ACC112 (cell line): Measurements from ENCODE around the gene TOMM6.

Experiments
- H2AFZ ChIP-seq: fragments of 200-600 bp; sonication (generic); one replicate; pipeline ENCODE4 v1.6.0; 2017; ENCODE audit warnings: antibody characterized with exemption, low read length; ENCODE audit not compliant: unreplicated experiment
- H3K27ac ChIP-seq: fragments of 200-600 bp; sonication (generic); 2 replicates; pipeline ENCODE4 v1.5.1; 2014; ENCODE audit warnings: low read depth, mild to moderate bottlenecking, antibody characterized with exemption, low read length, moderate library complexity
- H3K27me3 ChIP-seq: fragments of 200-600 bp; sonication (generic); 2 replicates; pipeline ENCODE4 v1.6.1; 2014; ENCODE audit warnings: mild to moderate bottlenecking, antibody characterized with exemption, low read length, moderate library complexity, mixed read lengths; ENCODE audit not compliant: insufficient read depth
- H3K36me3 ChIP-seq: fragments of 200-600 bp; sonication (generic); 2 replicates; pipeline ENCODE4 v1.6.1; 2016; ENCODE audit warnings: mild to moderate bottlenecking, antibody characterized with exemption, low read length, moderate library complexity, mixed read lengths; ENCODE audit not compliant: insufficient read depth
- H3K4me1 ChIP-seq: fragments of 200-600 bp; sonication (generic); one replicate; pipeline ENCODE4 v1.6.1; 2016; ENCODE audit warnings: low read length, mixed read lengths; ENCODE audit not compliant: insufficient read depth, unreplicated experiment, control insufficient read depth
- H3K4me3 ChIP-seq: fragments of 200-600 bp; sonication (generic); 2 replicates; pipeline ENCODE4 v1.5.1; 2014; ENCODE audit warnings: mild to moderate bottlenecking, low read depth, low read length
- H3K79me2 ChIP-seq: fragments of 200-600 bp; sonication (generic); one replicate; pipeline ENCODE4 v1.6.0; 2016; ENCODE audit warnings: low read length; ENCODE audit not compliant: control insufficient read depth, unreplicated experiment, insufficient read depth

TOMM6 gene

DNA sequence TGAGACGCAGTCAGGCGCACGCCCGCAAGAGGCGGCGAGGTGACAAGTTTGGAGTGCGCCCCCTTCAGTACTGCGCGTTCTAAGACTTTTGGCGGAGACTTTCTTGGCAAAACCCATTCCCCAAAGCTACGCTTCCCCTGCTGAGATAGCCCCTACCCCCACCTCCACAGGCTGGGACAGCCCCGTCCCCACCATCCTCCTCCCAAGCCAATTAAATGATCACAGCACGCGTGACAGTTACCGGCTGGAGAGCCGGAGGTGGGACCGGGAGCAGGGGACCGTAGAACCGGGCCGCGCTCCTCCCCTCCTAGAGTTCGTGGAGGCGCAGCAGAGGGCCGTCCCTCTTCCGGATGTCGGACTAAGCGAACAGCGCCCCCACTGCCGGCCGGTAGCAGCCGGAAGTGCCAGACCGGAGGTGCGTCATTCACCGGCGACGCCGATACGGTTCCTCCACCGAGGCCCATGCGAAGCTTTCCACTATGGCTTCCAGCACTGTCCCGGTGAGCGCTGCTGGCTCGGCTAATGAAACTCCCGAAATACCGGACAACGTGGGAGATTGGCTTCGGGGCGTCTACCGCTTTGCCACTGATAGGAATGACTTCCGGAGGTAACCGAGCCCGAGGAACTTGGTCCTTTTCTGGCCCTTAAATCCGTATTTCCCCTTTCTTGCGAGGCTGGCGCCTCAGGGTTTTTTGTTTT lies at the start of gene TOMM6:
TSS of gene TOMM6 (plus strand) at position 476 of the 699 bp plus-strand sequence. CDS start at position 480, 4 bp downstream.
- Histone ChIP-seq H3K27me3 (no peaks in the 10 kb centered on the region), H3K27ac (peak within 1 kb of the TSS; percentile 84), H3K4me1 (peaks cover 18% of the 10 kb centered on the region), H3K4me3 (peak within 1 kb of the TSS; percentile 94), H2AFZ (peak within 1 kb of the TSS; percentile 86), H3K79me2 (peaks cover 22% of the 10 kb centered on the region), H3K36me3 (peaks cover 25% of the 10 kb centered on the region)

DNA sequence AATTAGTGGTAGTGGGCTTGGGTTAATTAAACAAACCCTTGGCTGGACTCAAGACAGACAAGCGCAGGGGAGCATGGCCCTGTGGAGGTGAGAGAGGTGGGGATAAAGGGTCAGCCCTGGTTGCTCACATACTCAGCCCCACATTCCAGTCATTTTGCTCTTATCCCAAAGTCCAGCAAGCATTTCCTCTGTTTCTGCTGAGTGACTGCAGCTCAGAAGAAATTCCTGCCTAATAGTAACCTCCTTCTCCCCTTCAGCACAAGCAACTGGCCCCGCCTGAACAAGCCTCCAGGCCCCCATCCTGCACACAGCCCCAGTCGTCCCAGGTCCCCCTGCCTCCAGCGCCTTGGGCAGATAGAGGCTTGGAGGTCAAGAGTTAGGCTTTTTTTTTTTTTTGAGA lies 48.5 kb upstream of the TOMM6 start:
- Histone ChIP-seq H3K79me2 (no peaks in the 10 kb centered on the region), H3K27ac (no peak overlapping the region), H3K4me3 (no peak overlapping the region), H3K36me3 (no peaks in the 10 kb centered on the region), H2AFZ (no peak overlapping the region), H3K27me3 (no peaks in the 10 kb centered on the region), H3K4me1 (no peaks in the 10 kb centered on the region)

GRCh38 chr6:41740366-41741162 lies 46.9 kb upstream of the TOMM6 start:
- H2AFZ ChIP-seq = no peak overlapping the region
- H3K4me3 ChIP-seq = no peak overlapping the region
- H3K36me3 ChIP-seq = no peaks in the 10 kb centered on the region
- no peaks in the 10 kb centered on the region for H3K79me2 ChIP-seq
- H3K27ac ChIP-seq = no peak overlapping the region
- H3K27me3 ChIP-seq = no peaks in the 10 kb centered on the region
- H3K4me1 ChIP-seq = no peaks in the 10 kb centered on the region

GRCh38 chr6:41741625-41742490 lies 45.6 kb upstream of the TOMM6 start:
- no peaks in the 10 kb centered on the region for H3K79me2 ChIP-seq

DNA sequence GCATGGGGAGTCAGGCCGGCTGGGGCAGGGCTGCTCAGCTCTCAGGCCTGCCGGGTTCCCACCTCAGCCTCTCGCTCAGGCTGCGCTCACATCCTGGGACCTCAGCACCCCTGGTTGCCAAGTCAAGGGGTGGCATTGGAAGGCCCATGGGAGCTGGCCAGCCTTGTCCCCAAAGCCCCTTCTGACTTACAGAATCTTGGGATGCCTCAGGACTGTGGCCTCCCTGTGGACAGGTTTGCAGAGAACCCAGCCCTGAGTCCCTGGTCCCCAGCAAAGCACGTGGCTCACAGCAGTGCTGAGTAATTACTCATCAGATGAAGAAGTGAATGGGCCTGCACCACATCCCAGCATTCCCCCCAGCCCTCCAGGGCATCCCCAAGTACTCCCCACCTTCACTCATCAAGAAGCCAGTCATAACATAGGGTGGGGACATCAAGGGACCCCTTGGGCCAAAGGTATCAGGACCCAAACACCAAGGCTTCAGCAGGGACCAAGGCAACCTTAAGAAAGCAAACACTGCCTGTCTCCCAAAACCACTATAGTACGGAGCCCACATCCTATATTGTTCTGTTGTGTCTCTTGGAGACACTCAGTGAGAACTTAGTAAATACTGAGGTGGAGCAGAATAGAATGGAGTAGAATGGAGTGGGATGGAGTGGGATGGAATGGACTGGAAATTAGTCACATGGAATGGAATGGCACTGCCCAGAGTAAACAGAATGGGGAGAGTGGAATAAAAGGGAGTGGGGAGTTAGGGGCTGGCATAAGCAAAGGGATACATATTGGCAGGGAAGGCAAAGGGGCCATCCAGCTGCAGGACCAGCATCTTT lies 43.9 kb upstream of the TOMM6 start:
- Histone ChIP-seq H2AFZ (no peak overlapping the region), H3K4me1 (peaks cover 4% of the 10 kb centered on the region), H3K36me3 (no peaks in the 10 kb centered on the region), H3K79me2 (no peaks in the 10 kb centered on the region), H3K27me3 (no peaks in the 10 kb centered on the region), H3K27ac (no peak overlapping the region), H3K4me3 (no peak overlapping the region)

More at GRCh38 chr6:41741625-41742490, 45.6 kb upstream of the TOMM6 start:
- no peak overlapping the region for H2AFZ ChIP-seq
- no peak overlapping the region for H3K27ac ChIP-seq
- H3K27me3 ChIP-seq = no peaks in the 10 kb centered on the region
- no peak overlapping the region for H3K4me3 ChIP-seq
- H3K36me3 ChIP-seq = no peaks in the 10 kb centered on the region
- H3K4me1 ChIP-seq = no peaks in the 10 kb centered on the region

- Histone ChIP-seq H3K4me3 (no peak overlapping the region), H3K27ac (no peak overlapping the region), H3K4me1 (peaks cover 4% of the 10 kb centered on the region)
Observed at GRCh38 chr6:41744236-41744787, 43.2 kb upstream of the TOMM6 start.

DNA sequence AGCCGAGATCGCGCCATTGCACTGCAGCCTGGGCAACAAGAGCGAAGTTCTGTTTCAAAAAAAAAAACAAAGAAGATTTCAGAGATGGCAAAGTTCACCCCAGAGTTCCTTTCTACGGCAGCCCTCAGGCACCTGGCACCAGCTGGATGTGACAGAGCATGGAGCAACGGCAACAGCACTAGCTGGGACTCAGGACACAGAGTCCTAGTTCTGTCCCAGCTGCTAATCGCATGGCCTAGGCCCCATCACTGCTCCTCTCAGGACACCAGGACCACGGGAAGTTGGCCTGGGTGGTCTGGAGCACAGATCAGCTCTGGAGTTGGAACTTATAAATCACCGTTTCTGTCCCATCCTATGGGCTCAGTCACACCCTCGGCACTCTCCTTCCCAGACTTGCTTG lies 41.4 kb upstream of the TOMM6 start:
- no peaks in the 10 kb centered on the region for H3K79me2 ChIP-seq
- H3K4me1 ChIP-seq = peaks cover 4% of the 10 kb centered on the region
- no peak overlapping the region for H3K4me3 ChIP-seq
- H2AFZ ChIP-seq = no peak overlapping the region
- no peaks in the 10 kb centered on the region for H3K27me3 ChIP-seq
- H3K36me3 ChIP-seq = no peaks in the 10 kb centered on the region
- no peak overlapping the region for H3K27ac ChIP-seq

More at GRCh38 chr6:41744236-41744787, 43.2 kb upstream of the TOMM6 start:
- no peaks in the 10 kb centered on the region for H3K27me3 ChIP-seq
- no peak overlapping the region for H2AFZ ChIP-seq
- no peaks in the 10 kb centered on the region for H3K36me3 ChIP-seq
- no peaks in the 10 kb centered on the region for H3K79me2 ChIP-seq

DNA sequence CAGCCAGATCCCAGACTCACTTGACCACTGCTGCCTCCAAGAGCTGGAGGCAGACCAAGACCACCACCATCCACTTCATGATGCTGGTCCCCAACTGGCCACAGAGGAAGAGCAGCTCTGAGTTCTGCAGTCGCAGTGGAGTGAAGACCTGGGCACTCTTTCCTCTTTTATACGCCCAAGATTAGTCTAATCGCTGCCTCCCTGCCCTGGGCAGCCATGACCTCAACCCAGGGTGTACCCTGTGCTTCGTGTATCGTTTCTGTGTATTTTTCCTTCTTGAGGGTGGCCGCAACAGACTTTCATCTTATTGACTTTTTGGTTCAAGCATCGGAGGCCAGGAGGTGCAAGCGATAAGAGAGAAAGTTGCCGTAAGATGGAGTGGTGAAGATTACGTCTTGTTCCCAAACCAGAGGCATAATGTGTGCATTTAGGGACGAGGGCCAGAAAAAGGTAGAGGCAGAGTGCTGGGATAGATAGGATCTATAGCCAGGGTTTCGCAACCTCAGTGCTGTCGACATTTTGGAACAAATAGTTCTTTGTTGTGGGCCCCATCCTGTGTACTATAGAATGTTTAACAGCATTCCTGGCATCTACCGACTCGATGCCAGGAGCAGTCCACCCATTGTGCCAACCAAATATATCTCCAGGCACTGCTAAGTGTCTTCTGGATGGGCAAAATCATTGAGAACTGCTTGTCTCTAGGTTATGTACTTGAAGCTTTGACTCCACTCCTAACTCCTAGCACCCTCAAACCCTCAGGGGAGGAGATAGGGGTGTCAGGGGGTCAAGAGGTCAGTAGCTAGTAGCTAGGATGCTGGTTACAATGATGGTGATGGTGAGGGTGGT lies 40.0 kb upstream of the TOMM6 start, which contains the start of gene PGC:
TSS of gene PGC (minus strand) at position 142 of the 846 bp plus-strand sequence. CDS start at position 79, 63 bp downstream.
- Histone ChIP-seq H3K79me2 (no peaks in the 10 kb centered on the region), H3K36me3 (no peaks in the 10 kb centered on the region), H3K27ac (no peak within 1 kb of the TSS), H2AFZ (no peak within 1 kb of the TSS), H3K4me1 (peaks cover 4% of the 10 kb centered on the region), H3K4me3 (no peak within 1 kb of the TSS), H3K27me3 (no peaks in the 10 kb centered on the region)

GRCh38 chr6:41748102-41748477 lies 39.4 kb upstream of the TOMM6 start:
- no peaks in the 10 kb centered on the region for H3K36me3 ChIP-seq
- no peaks in the 10 kb centered on the region for H3K27me3 ChIP-seq
- H3K4me3 ChIP-seq = no peak overlapping the region
- H3K4me1 ChIP-seq = peaks cover 4% of the 10 kb centered on the region
- no peaks in the 10 kb centered on the region for H3K79me2 ChIP-seq
- H2AFZ ChIP-seq = no peak overlapping the region
- H3K27ac ChIP-seq = no peak overlapping the region
